NCI-H82 treated with DMSO at 0.1 percent for 48 hours (cell line): ENCODE measurements around the gene DROSHA.
"Not testable (repeated sequence)": the region's sequence is repeated elsewhere in the genome, so short reads cannot be mapped to it uniquely, and the experiment has no call there.

Experiments
- DNase-seq: peaks from one replicate; lab custom pipeline; 2025; ENCODE audit not compliant: unreplicated experiment; lab: John Stamatoyannopoulos, UW

DROSHA gene

GRCh38 chr5:31531888-31532547 lies at the start of gene DROSHA, which contains the start of gene C5orf22:
DROSHA (minus strand) TSS chr5:31532093; CDS start chr5:31529059, 3,034 bp downstream.
C5orf22 (plus strand) TSS chr5:31532301; CDS start chr5:31532393, 92 bp downstream.
- peak; percentile 88 for DNase-seq

GRCh38 chr5:31579558-31579957 lies 47.7 kb upstream of the DROSHA start:
- DNase-seq, result no peak

- no peak for DNase-seq
These were observed 45.5 kb upstream of the DROSHA start for GRCh38 chr5:31577438-31577837.

- DNase-seq, result no peak
These were observed 42.9 kb upstream of the DROSHA start for GRCh38 chr5:31574772-31575171.

- no peak for DNase-seq
These were observed 41.7 kb upstream of the DROSHA start for GRCh38 chr5:31573494-31574142.

- DNase-seq, result no peak
These were observed 37.2 kb upstream of the DROSHA start for GRCh38 chr5:31569068-31569467.

GRCh38 chr5:31568302-31568835 lies 36.5 kb upstream of the DROSHA start:
- DNase-seq, result no peak

GRCh38 chr5:31566362-31566761 lies 34.5 kb upstream of the DROSHA start:
- DNase-seq, result not testable (repeated sequence)

- no peak for DNase-seq
These were observed 31.3 kb upstream of the DROSHA start for GRCh38 chr5:31563216-31563615.

GRCh38 chr5:31561946-31562345 lies 30.1 kb upstream of the DROSHA start:
- DNase-seq, result peak; percentile 33

- no peak for DNase-seq
These were observed 28.0 kb upstream of the DROSHA start for GRCh38 chr5:31559942-31560341.

- no peak for DNase-seq
These were observed 24.6 kb upstream of the DROSHA start for GRCh38 chr5:31556461-31556860.

- no peak for DNase-seq
These were observed 22.7 kb upstream of the DROSHA start for GRCh38 chr5:31554552-31554951.

GRCh38 chr5:31553863-31554262 lies 22.0 kb upstream of the DROSHA start:
- DNase-seq, result no peak

GRCh38 chr5:31551878-31552277 lies 20.0 kb upstream of the DROSHA start:
- no peak for DNase-seq

GRCh38 chr5:31549114-31549513 lies 17.2 kb upstream of the DROSHA start:
- not testable (repeated sequence) for DNase-seq

- no peak for DNase-seq
These were observed 6.0 kb upstream of the DROSHA start for GRCh38 chr5:31537851-31538250.

- DNase-seq, result no peak
These were observed 5.5 kb upstream of the DROSHA start for GRCh38 chr5:31537349-31537748.

GRCh38 chr5:31536873-31537272 lies 5.0 kb upstream of the DROSHA start:
- DNase-seq, result no peak

GRCh38 chr5:31534527-31535046 lies 2.7 kb upstream of the DROSHA start:
- DNase-seq, result no peak

- DNase-seq, result no peak
These were observed 378 bp downstream of the DROSHA start for GRCh38 chr5:31531543-31531887.

GRCh38 chr5:31530541-31531265 lies 1.2 kb downstream of the DROSHA start:
- DNase-seq, result peak; percentile 10
